Upper lobe of right lung (tissue), 1 donor: ENCODE results near the gene NCKAP1. TPM values are rescaled to one million over a fixed set of nuclear protein-coding genes. Genes with fewer than 3 reads are reported as not detected.

Experiments
- ATAC-seq: fragments of 200-7000 bp; cut with Tn5 transposase; one replicate; pipeline ENCODE4 v1.9.1; 2020; ENCODE audit warnings: mild to moderate bottlenecking, moderate library complexity
- DNase-seq: peaks from one replicate; pipeline ENCODE4 v3.0.0-alpha.2; 2020
- H3K27ac ChIP-seq: fragments of 200-600 bp; one replicate; pipeline ENCODE4 v1.8.0; 2022
- H3K27me3 ChIP-seq: fragments of 200-600 bp; one replicate; pipeline ENCODE4 v1.8.0; 2022; ENCODE audit warnings: mild to moderate bottlenecking
- H3K36me3 ChIP-seq: fragments of 200-600 bp; one replicate; pipeline ENCODE4 v1.8.0; 2022
- H3K4me1 ChIP-seq: fragments of 200-600 bp; one replicate; pipeline ENCODE4 v1.8.0; 2022
- H3K4me3 ChIP-seq: fragments of 200-600 bp; one replicate; pipeline ENCODE4 v1.8.0; 2022; ENCODE audit warnings: mild to moderate bottlenecking
- H3K9me3 ChIP-seq: fragments of 200-600 bp; one replicate; pipeline ENCODE4 v1.8.0; 2022
- intact Hi-C: fragments of 100-400 bp; cut with DNase I; formaldehyde crosslinking; loops from one replicate; pipeline ENCODE4 v1.11.0; 2022
- total RNA-seq: library from RNA; stranded (reverse); fragmentation: NEBNext Ultra II Directional; extraction: Animal tissue kit (Norgen Biotek cat#: 25700); gene quantifications from one replicate; pipeline ENCODE4 v1.2.1, GENCODE V29; 2021
- TF ChIP-seq, protein P1 (sequence below): fragments of 200-600 bp; IDR thresholded peaks from one replicate; pipeline ENCODE4 v1.8.0; 2022; ENCODE audit warnings: antibody characterized with exemption
- donor health status: DM: no; HTN: yes; CAD: no; lungs with severe emphysema.

NCKAP1 gene
- total RNA-seq, 1 donor from 2014 or later: 117 TPM

DNA sequence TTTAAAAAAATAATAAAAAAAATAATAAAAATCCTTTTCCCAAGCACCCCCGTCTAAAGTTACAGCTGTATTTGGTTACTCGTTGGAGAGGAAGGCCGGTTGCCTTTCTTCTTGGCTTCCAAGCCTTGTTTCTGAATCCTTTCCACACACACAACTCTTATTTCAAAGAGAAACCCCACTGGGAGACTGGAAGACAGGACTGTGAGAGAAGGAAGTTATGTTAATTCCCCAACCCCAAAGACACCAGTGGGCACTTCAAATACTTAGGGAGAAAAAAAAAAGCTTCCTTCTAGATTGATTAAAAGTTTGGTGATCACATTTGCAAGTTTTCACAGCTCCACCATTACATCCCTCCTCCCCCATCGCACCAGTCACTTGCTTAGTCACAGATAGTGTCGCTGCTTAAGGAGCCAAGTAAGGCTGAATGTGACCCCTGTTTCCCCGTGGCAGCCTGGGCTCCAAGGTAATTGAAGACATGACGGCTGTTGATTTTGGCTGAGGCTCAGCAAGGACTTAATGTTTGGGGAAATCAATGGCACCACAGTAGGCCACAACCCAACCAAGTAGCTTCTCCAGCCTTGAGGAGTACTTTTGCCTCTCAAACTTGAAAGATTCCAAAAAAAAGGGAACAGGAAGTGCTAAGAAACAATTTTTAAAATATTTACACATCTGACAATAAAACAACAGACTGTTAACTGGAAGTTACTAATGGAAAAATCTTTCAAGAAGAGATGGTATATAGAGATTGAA, 131.0 kb downstream of the NCKAP1 start:
- no peak for DNase-seq
- Histone ChIP-seq H3K27me3 (no peaks in the 10 kb centered on the region), H3K36me3 (peaks cover 5% of the 10 kb centered on the region), H3K27ac (no peak overlapping the region), H3K4me3 (no peak overlapping the region), H3K9me3 (no peaks in the 10 kb centered on the region), H3K4me1 (no peaks in the 10 kb centered on the region)
- no peak for ATAC-seq
- intact Hi-C loops: no loop called here
- TF ChIP-seq, protein P1, sequence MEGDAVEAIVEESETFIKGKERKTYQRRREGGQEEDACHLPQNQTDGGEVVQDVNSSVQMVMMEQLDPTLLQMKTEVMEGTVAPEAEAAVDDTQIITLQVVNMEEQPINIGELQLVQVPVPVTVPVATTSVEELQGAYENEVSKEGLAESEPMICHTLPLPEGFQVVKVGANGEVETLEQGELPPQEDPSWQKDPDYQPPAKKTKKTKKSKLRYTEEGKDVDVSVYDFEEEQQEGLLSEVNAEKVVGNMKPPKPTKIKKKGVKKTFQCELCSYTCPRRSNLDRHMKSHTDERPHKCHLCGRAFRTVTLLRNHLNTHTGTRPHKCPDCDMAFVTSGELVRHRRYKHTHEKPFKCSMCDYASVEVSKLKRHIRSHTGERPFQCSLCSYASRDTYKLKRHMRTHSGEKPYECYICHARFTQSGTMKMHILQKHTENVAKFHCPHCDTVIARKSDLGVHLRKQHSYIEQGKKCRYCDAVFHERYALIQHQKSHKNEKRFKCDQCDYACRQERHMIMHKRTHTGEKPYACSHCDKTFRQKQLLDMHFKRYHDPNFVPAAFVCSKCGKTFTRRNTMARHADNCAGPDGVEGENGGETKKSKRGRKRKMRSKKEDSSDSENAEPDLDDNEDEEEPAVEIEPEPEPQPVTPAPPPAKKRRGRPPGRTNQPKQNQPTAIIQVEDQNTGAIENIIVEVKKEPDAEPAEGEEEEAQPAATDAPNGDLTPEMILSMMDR: no peak

DNA sequence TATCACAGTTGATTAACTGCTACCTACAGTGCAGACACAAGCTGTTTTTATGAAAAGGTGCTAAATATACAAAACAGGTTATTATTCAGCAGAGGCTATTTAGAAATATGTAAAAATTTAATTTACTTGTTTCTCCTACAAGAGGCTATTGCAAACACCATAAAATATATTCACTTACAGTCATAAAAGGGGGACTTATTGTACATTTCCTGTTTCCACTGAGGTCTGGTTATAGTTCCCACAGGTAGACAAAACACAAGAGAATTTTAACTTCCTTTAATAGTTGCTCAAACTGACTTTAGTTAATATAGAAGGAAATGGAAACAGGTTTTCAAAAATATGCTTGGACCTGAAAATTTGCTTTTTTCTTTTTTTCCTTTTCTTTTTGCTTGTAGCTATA, 131.8 kb downstream of the NCKAP1 start:
- Histone ChIP-seq H3K27me3 (no peaks in the 10 kb centered on the region), H3K27ac (no peak overlapping the region), H3K36me3 (peaks cover 5% of the 10 kb centered on the region), H3K4me1 (no peaks in the 10 kb centered on the region), H3K9me3 (no peaks in the 10 kb centered on the region), H3K4me3 (no peak overlapping the region)
- TF ChIP-seq, protein P1: no peak
- intact Hi-C loops: no loop called here
- DNase-seq (no peak), ATAC-seq (no peak)

DNA sequence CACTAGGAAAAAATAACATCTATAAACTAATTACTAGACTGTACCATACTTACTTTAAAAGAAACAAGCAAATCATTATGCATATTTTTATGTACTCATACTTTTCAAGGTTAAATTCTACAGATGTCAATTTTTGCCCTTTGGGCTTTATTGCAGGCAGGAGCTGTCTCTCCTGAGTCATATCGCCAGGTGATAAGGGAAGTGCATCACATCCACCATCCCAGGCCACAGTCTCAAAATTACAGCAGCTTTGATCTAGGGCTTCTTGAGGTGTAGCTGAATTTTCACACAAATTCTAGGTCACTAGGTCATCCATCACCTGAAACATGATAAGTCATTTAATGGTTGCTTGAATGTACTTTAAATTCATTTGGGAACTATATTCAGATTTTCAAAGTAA, 133.4 kb downstream of the NCKAP1 start:
- Histone ChIP-seq H3K27ac (no peak overlapping the region), H3K4me1 (no peaks in the 10 kb centered on the region), H3K9me3 (no peaks in the 10 kb centered on the region), H3K27me3 (no peaks in the 10 kb centered on the region), H3K4me3 (no peak overlapping the region), H3K36me3 (peaks cover 5% of the 10 kb centered on the region)
- no peak for ATAC-seq
- TF ChIP-seq, protein P1: no peak
- intact Hi-C loops: no loop called here
- DNase-seq: no peak

DNA sequence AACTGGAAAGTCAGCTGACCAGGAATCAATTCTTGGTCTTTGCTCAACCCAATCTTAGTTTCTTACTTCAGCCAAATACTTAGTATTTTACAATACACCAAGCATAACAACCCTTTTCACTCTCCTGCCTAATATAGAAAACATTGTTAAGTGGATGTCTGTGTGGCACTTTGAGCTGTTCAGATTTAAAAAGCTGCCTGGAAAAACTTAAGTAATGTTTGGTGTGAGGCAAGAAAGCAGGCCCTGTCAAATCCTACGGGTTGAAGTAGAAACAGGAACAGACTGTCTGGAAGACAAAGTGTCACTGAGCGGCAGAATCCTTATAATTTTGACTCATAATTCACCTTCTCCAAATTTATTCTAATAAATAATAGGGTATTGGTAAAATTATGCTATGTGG, 134.7 kb downstream of the NCKAP1 start:
- TF ChIP-seq, protein P1: no peak
- ATAC-seq (no peak), DNase-seq (no peak)
- no peaks in the 10 kb centered on the region for H3K27me3 ChIP-seq
- H3K4me1 ChIP-seq: no peaks in the 10 kb centered on the region
- H3K36me3 ChIP-seq: peaks cover 5% of the 10 kb centered on the region
- H3K27ac ChIP-seq: no peak overlapping the region
- H3K4me3 ChIP-seq: no peak overlapping the region
- intact Hi-C loops: no loop called here
- no peaks in the 10 kb centered on the region for H3K9me3 ChIP-seq

DNA sequence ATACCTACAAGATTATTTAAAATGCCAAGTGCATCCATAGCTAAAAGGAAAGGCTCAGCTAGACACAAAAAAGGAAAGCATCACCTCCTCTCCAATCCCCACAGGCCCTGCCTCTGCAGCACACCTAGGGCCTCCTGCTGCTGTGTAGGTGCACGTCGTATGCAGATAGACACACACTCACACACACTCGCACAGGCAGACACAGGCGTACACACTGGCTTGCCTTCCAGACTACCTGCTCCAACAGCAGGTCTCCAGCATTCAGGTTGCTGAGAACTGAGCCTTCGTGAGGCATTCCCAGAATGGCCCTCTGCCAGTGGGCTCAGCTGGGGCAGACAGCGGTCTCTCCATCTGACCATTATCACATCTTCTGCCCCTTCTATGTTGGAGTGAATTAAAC, 136.5 kb downstream of the NCKAP1 start:
- TF ChIP-seq, protein P1: no peak
- peak; percentile 30 for ATAC-seq
- no peaks in the 10 kb centered on the region for H3K27me3 ChIP-seq

More for the DNA sequence above, 136.5 kb downstream of the NCKAP1 start:
- Histone ChIP-seq H3K4me1 (no peaks in the 10 kb centered on the region), H3K27ac (no peak overlapping the region), H3K9me3 (no peaks in the 10 kb centered on the region), H3K4me3 (no peak overlapping the region), H3K36me3 (peaks cover 5% of the 10 kb centered on the region)
- intact Hi-C loops: no loop called here
- DNase-seq: no peak
